Panc1 (cell line): ENCODE measurements around the gene PYHIN1.
"Not testable (repeated sequence)": the region's sequence is repeated elsewhere in the genome, so short reads cannot be mapped to it uniquely, and the experiment has no call there.

Experiments used
- CTCF ChIP-seq: fragments of 450-650 bp; IDR thresholded peaks from 2 replicates; pipeline ENCODE4 v1.5.1; 2017; ENCODE audit warnings: mild to moderate bottlenecking
- REST ChIP-seq, 2 experiments: IDR thresholded peaks; 2 replicates each; pipeline ENCODE4 v1.6.1; 2011 to 2012; ENCODE audit warnings: low read depth in 2 of 2, control low read depth in 1 of 2, low read length in 1 of 2, mild to moderate bottlenecking in 1 of 2, moderate library complexity in 1 of 2; ENCODE audit not compliant: insufficient read depth in 1 of 2
- SIN3A ChIP-seq: IDR thresholded peaks from 2 replicates; pipeline ENCODE4 v1.6.1; 2012; ENCODE audit warnings: low read depth, mild to moderate bottlenecking, low read length, moderate library complexity, borderline replicate concordance; ENCODE audit not compliant: insufficient read depth

GRCh38 chr1:159011001-159011400 lies 79.6 kb downstream of the PYHIN1 start:
- not testable (repeated sequence) for TF ChIP-seq CTCF; SIN3A; REST (IDR thresholded peaks at IDR 0.05; ENCODE audit: insufficient read depth in 1 of 2, low read depth in 2 of 2, low read length in 1 of 2)
